ENCODE measurements around the gene VSTM2L.

Gene VSTM2L

DNA sequence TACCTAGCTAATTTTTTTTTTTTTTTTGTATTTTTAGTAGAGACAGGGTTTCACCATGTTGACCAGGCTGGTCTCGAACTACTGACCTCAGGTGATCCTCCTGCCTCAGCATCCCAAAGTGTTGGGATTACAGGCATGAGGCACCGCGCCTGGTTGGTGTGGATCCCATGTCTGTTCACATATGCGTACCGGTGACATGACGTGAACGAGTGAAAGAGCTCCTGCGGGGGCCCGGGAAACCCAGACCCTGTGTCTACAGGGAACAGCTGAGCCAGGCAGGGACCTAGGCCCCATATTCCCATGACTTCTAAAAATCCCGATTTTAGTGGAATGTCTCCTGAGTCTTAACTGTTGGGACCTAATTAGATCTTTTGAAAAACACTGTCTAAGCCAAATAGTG lies 33.1 kb downstream of the VSTM2L start:
- Histone ChIP-seq H3K4me1 (ENCODE audit: insufficient read depth, low read length) (no peaks in the 10 kb centered on the region), H3K4me3 (ENCODE audit: low read length) (no peak overlapping the region), H3K9me3 (ENCODE audit: low read length) (no peaks in the 10 kb centered on the region), H3K27me3 (ENCODE audit: insufficient read depth, low read length) (no peaks in the 10 kb centered on the region), H3K36me3 (ENCODE audit: insufficient read depth, low read length) (no peaks in the 10 kb centered on the region), H2AFZ (ENCODE audit: low read depth, low read length) (no peak overlapping the region)

DNA sequence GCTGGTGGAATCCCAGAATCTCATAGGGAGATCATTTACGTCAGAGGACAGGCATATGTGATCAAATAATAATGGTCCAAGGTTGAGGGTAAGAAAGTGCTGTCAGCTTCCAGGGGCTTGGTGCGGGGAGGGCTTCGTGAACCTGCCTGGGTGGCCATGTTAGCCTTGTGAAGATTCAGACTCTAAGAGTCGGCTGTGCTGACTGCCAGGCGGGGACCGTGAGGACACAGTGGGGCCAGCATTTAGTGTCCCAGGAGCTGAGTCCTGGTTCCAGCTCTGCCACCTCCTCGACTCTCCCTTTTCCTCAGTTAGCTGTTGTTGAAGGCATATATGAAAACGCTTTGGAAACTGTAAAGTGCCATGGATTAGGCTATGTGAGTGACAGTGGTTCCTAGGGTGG lies 33.5 kb downstream of the VSTM2L start:
- no peaks in the 10 kb centered on the region for H3K36me3 ChIP-seq (ENCODE audit: insufficient read depth, low read length)
- no peaks in the 10 kb centered on the region for H3K4me1 ChIP-seq (ENCODE audit: insufficient read depth, low read length)
- H3K4me3 ChIP-seq (ENCODE audit: low read length) = no peak overlapping the region
- no peak overlapping the region for H2AFZ ChIP-seq (ENCODE audit: low read depth, low read length)
- no peaks in the 10 kb centered on the region for H3K27me3 ChIP-seq (ENCODE audit: insufficient read depth, low read length)
- H3K9me3 ChIP-seq (ENCODE audit: low read length) = no peaks in the 10 kb centered on the region

- Histone ChIP-seq H3K27me3 (ENCODE audit: insufficient read depth, low read length) (no peaks in the 10 kb centered on the region), H3K4me3 (ENCODE audit: low read length) (no peak overlapping the region), H3K36me3 (ENCODE audit: insufficient read depth, low read length) (no peaks in the 10 kb centered on the region), H3K9me3 (ENCODE audit: low read length) (no peaks in the 10 kb centered on the region), H2AFZ (ENCODE audit: low read depth, low read length) (no peak overlapping the region), H3K4me1 (ENCODE audit: insufficient read depth, low read length) (no peaks in the 10 kb centered on the region)
These were observed 34.8 kb downstream of the VSTM2L start for GRCh38 chr20:37937686-37938085.

DNA sequence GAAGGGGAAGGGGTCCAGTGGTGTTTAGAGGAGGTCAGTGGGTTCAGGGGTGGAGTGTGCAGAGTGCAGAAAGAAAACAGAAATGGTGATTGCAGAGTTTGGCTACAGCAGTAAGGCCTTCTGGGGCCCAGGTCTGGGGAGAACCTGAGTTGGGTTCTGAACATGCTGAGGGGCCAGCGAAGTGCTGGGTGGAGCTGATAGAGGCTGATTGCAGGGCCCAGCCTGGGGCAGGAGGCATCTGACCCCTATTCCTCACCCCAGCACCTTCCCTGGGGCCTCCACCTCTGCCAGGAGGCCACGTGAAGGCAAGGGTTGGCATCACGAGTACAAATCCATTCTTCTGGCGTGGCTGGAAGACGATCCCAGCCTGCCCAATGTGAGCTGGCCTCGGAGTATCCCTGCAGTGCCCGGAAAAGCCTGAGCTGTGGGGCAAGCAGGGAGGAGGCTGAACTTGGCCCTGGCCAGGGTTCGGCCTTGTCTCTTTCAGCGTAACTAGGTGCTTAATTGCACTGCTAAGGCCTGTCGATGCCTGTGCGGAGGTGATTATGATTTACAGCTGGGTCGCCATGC lies 35.3 kb downstream of the VSTM2L start:
- Histone ChIP-seq H3K4me1 (ENCODE audit: insufficient read depth, low read length) (no peaks in the 10 kb centered on the region), H3K27me3 (ENCODE audit: insufficient read depth, low read length) (no peaks in the 10 kb centered on the region), H3K9me3 (ENCODE audit: low read length) (no peaks in the 10 kb centered on the region), H2AFZ (ENCODE audit: low read depth, low read length) (no peak overlapping the region), H3K36me3 (ENCODE audit: insufficient read depth, low read length) (no peaks in the 10 kb centered on the region), H3K4me3 (ENCODE audit: low read length) (no peak overlapping the region)

GRCh38 chr20:37938954-37939353 lies 36.0 kb downstream of the VSTM2L start:
- Histone ChIP-seq H2AFZ (ENCODE audit: low read depth, low read length) (no peak overlapping the region), H3K4me3 (ENCODE audit: low read length) (no peak overlapping the region), H3K27me3 (ENCODE audit: insufficient read depth, low read length) (no peaks in the 10 kb centered on the region), H3K36me3 (ENCODE audit: insufficient read depth, low read length) (no peaks in the 10 kb centered on the region), H3K4me1 (ENCODE audit: insufficient read depth, low read length) (no peaks in the 10 kb centered on the region), H3K9me3 (ENCODE audit: low read length) (no peaks in the 10 kb centered on the region)

- Histone ChIP-seq H2AFZ (ENCODE audit: low read depth, low read length) (no peak overlapping the region), H3K9me3 (ENCODE audit: low read length) (no peaks in the 10 kb centered on the region), H3K4me1 (ENCODE audit: insufficient read depth, low read length) (no peaks in the 10 kb centered on the region), H3K27me3 (ENCODE audit: insufficient read depth, low read length) (no peaks in the 10 kb centered on the region), H3K4me3 (ENCODE audit: low read length) (no peak overlapping the region), H3K36me3 (ENCODE audit: insufficient read depth, low read length) (no peaks in the 10 kb centered on the region)
These were observed 37.0 kb downstream of the VSTM2L start for GRCh38 chr20:37939701-37940560.

DNA sequence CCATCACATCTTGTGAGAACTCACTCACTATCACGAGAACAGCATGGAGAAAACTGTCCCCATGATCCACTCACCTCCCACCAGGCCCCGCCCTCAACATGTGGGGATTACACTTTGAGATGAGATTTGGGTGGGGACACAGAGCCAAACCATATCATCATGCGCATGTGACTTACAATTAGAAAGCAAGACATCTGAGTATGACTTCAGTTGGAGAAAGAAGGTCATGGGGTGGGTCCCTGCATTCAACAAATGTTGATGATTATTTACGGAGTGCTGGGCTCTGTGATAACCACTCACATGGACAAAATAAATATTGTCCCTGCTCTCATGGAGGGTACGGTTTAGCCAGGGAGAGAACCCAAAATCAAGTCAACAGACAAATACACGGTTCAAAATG lies 37.9 kb downstream of the VSTM2L start:
- Histone ChIP-seq H3K4me3 (ENCODE audit: low read length) (no peak overlapping the region), H3K27me3 (ENCODE audit: insufficient read depth, low read length) (no peaks in the 10 kb centered on the region), H3K36me3 (ENCODE audit: insufficient read depth, low read length) (no peaks in the 10 kb centered on the region), H2AFZ (ENCODE audit: low read depth, low read length) (no peak overlapping the region), H3K9me3 (ENCODE audit: low read length) (no peaks in the 10 kb centered on the region), H3K4me1 (ENCODE audit: insufficient read depth, low read length) (no peaks in the 10 kb centered on the region)

DNA sequence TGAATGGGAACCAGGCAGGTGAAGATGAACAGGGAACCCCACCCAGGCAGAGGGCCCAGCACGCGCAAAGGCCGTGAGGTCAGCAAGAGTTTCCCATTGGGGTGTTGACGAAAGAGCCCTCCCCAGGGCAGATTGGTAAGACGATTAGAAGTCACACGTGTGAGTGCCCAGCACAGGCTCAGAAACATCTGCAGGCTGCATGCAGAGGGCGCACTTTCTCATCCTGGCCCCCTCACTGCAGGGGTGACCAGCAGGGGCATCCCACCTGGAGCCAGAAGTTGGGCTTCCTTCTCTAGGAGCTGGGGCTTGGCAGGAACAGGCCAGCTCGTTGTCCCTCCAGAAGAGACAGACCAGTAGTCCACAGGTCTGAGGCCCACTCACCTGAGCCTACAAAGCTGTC lies 38.4 kb downstream of the VSTM2L start:
- Histone ChIP-seq H2AFZ (ENCODE audit: low read depth, low read length) (no peak overlapping the region), H3K9me3 (ENCODE audit: low read length) (no peaks in the 10 kb centered on the region), H3K4me1 (ENCODE audit: insufficient read depth, low read length) (no peaks in the 10 kb centered on the region), H3K36me3 (ENCODE audit: insufficient read depth, low read length) (no peaks in the 10 kb centered on the region), H3K4me3 (ENCODE audit: low read length) (no peak overlapping the region), H3K27me3 (ENCODE audit: insufficient read depth, low read length) (no peaks in the 10 kb centered on the region)

DNA sequence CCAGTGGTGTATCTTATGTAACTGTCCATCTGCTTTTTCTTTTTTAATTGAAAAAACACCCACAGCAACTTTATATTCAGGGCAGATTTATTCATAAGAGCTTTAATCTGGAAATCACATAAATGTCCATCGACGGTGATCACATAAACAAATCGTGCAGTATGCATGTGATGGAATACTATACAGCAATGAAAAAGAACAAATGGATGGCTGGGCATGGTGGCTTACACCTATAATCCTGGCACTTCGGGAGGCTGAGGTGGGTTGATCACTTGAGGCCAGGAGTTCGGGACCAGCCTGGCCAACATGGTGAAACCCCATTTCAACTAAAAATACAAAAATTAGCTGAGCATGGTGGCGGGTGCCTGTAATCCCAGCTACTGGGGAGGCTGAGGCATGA lies 39.1 kb downstream of the VSTM2L start:
- Histone ChIP-seq H3K9me3 (ENCODE audit: low read length) (no peaks in the 10 kb centered on the region), H3K36me3 (ENCODE audit: insufficient read depth, low read length) (no peaks in the 10 kb centered on the region), H3K27me3 (ENCODE audit: insufficient read depth, low read length) (no peaks in the 10 kb centered on the region), H3K4me1 (ENCODE audit: insufficient read depth, low read length) (no peaks in the 10 kb centered on the region), H2AFZ (ENCODE audit: low read depth, low read length) (no peak overlapping the region), H3K4me3 (ENCODE audit: low read length) (no peak overlapping the region)

- Histone ChIP-seq H3K9me3 (ENCODE audit: low read length) (peaks cover 3% of the 10 kb centered on the region), H3K36me3 (ENCODE audit: insufficient read depth, low read length) (no peaks in the 10 kb centered on the region), H3K27me3 (ENCODE audit: insufficient read depth, low read length) (no peaks in the 10 kb centered on the region), H3K4me1 (ENCODE audit: insufficient read depth, low read length) (no peaks in the 10 kb centered on the region), H2AFZ (ENCODE audit: low read depth, low read length) (no peak overlapping the region), H3K4me3 (ENCODE audit: low read length) (no peak overlapping the region)
These were observed 40.1 kb downstream of the VSTM2L start for GRCh38 chr20:37943033-37943432.

- H3K4me3 ChIP-seq (ENCODE audit: low read length) = no peak overlapping the region
- H3K36me3 ChIP-seq (ENCODE audit: insufficient read depth, low read length) = no peaks in the 10 kb centered on the region
- no peaks in the 10 kb centered on the region for H3K4me1 ChIP-seq (ENCODE audit: insufficient read depth, low read length)
- no peaks in the 10 kb centered on the region for H3K27me3 ChIP-seq (ENCODE audit: insufficient read depth, low read length)
- no peak overlapping the region for H2AFZ ChIP-seq (ENCODE audit: low read depth, low read length)
- H3K9me3 ChIP-seq (ENCODE audit: low read length) = peaks cover 6% of the 10 kb centered on the region
These were observed 40.9 kb downstream of the VSTM2L start for GRCh38 chr20:37943501-37944455.

DNA sequence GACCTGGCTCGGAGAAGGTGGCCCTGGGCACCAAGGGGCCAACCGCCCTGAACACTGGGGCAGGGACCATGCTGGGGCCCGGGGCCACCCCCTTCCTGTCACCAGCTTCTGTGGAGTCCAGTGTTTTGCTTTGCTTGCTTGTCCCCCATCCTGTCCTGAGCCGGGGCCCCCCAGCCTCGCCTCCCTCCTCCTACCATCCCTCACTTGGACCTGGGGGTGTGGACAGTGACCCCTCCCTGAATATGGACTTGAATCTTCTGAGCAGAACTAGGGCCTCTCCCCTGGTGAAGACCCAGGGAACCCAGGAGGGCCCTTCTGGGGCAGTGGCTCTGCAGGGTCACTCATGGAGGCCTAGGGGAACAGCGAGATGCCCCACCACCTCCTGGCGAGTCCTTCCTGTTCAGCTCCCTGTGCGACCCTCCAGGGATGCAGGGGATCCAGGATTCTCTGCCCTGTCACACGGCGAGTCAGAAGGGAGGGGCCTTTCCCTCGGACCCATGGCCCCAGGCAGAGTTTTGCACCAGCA lies 41.6 kb downstream of the VSTM2L start:
- no peaks in the 10 kb centered on the region for H3K4me1 ChIP-seq (ENCODE audit: insufficient read depth, low read length)
- H3K9me3 ChIP-seq (ENCODE audit: low read length) = peaks cover 6% of the 10 kb centered on the region
- no peak overlapping the region for H3K4me3 ChIP-seq (ENCODE audit: low read length)
- no peak overlapping the region for H2AFZ ChIP-seq (ENCODE audit: low read depth, low read length)
- H3K36me3 ChIP-seq (ENCODE audit: insufficient read depth, low read length) = no peaks in the 10 kb centered on the region
- H3K27me3 ChIP-seq (ENCODE audit: insufficient read depth, low read length) = no peaks in the 10 kb centered on the region

DNA sequence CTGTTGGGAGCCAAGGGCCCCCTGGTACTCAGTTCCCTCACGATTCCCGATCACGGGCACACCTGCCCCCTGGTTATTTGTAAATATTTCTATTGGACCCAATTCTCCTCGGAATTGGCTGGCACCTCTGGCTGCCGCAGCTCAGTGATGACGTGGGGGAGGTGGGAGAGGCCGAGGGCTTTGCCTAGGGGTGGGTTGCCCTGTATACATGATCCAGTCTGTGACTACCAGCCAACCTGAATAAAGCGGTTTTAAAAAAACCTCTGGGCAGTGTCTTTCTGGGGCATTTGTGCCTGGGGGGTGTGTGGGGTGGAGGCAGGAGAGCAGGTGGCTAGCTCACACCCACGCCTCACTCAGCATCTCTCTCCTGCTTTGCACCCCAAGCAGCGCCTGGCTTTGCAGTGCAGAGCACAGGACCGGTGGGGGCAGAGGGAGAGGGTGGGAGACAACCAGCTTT lies 42.2 kb downstream of the VSTM2L start:
- Histone ChIP-seq H3K9me3 (ENCODE audit: low read length) (peaks cover 6% of the 10 kb centered on the region), H3K27me3 (ENCODE audit: insufficient read depth, low read length) (no peaks in the 10 kb centered on the region), H3K36me3 (ENCODE audit: insufficient read depth, low read length) (no peaks in the 10 kb centered on the region), H2AFZ (ENCODE audit: low read depth, low read length) (no peak overlapping the region), H3K4me3 (ENCODE audit: low read length) (no peak overlapping the region), H3K4me1 (ENCODE audit: insufficient read depth, low read length) (no peaks in the 10 kb centered on the region)
